NCI-H1105 treated with DMSO at 0.1 percent for 48 hours (cell line): ENCODE data around the gene ERRFI1.

Experiments used
- DNase-seq: peaks from one replicate; lab custom pipeline; 2025; lab: John Stamatoyannopoulos, UW

Gene ERRFI1

GRCh38 chr1:8003438-8004112, 22.5 kb downstream of the ERRFI1 start:
- no peak for DNase-seq

DNA sequence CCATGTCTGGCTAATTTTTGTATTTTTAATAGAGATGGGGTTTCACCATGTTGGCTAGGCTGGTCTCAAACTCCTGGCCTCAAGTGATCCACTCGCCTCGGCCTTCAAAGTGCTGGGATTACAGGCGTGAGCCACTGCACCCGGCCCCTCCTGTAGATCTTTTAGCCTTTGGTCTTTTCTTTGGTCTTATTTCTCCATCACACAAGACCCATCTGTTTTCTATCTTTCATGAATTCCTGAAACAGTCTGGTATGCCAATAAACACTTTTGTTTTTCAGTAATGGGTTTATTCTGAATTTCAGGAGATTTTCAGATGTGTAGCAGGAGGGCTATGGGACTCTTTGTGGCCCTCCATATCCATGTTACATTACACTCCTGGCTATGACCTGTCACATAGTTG, 23.2 kb downstream of the ERRFI1 start:
- no peak for DNase-seq

GRCh38 chr1:8002329-8002910, 23.7 kb downstream of the ERRFI1 start:
- no peak for DNase-seq

GRCh38 chr1:7995437-7995836, 30.7 kb downstream of the ERRFI1 start:
- no peak for DNase-seq

DNA sequence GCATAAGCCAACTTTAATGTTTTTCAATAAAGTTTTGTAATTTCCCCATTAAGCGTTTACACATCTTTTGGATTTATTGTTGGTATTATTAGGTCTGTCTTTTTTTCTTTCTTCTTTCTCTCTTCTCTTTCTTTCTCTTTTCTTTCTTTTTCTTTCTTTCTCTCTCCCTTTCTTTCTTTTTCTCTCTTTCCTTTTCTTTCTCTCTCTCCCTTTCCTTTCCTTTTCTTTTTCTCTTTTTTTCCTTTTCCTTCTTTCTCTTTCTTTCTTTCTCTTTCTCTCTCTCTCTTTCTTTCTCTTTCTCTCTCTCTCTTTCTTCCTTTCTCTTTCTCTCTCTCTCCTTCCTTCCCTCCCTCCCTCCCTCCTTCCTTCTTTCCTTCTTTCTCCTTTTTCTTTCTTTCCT, 31.3 kb downstream of the ERRFI1 start:
- no peak for DNase-seq

DNA sequence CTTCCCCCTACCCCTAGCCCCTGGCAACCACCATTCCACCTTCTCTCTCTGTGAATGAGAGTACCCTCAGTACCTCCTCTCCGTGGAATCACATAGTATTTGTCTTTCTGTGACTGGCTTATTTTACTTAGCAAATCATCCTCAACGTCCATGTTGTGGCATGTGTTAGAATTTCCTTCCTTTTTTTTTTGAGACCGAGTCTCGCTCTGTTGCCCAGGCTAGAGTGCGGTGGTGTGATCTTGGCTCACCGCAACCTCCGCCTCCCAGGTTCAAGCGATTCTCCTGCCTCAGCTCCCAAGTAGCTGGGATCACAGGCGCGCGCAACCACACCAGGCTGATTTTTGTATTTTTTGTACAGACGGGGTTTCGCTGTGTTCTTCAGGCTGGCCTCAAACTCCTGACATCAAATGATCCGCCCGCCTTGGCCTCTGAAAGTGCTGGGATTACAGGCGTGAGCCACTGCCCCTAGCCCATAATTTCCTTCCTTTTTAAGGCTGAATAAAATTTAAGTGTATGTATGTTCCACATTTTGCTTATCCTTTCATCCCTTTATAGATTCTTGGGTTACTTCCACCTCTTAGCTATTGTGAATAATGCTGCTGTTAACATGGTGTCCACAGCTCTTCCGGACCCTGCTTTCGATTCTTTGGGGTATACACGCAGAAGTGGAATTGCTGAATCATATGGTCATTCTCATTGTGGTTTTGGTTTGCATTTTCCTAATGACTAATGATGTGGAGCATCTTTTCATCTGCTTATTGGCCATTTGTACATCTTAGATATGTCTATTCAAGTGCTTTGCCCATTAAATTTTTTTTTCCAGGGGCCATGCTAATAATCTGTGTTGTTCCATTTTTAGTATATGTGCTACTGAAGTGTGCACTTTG, 32.3 kb downstream of the ERRFI1 start:
- DNase-seq, result no peak

DNA sequence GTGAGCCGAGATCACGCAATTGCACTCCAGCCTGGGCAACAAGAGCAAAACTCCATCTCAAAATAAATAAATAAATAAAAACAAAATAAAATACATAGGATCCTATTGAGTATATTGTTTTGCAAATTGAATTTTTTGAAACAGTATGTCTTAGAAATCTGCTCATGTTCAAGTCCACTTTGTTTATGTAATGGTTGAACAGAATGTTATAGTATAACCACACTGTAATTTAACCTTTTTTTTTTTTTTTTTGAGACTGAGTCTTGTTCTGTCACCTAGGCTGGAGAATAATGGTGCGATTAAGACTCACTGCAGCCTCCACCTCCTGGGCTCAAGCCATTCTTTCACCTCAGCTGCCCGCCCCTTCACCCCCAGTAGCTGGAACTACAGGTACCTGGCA, 33.2 kb downstream of the ERRFI1 start:
- DNase-seq, result no peak

GRCh38 chr1:7991504-7992440, 34.3 kb downstream of the ERRFI1 start:
- DNase-seq, result peak; percentile 4

- DNase-seq, result no peak
Observed at GRCh38 chr1:7989762-7990428, 36.2 kb downstream of the ERRFI1 start.

GRCh38 chr1:7988576-7988975, 37.5 kb downstream of the ERRFI1 start:
- DNase-seq, result no peak

GRCh38 chr1:7987528-7987927, 38.6 kb downstream of the ERRFI1 start:
- no peak for DNase-seq

- no peak for DNase-seq
Observed at GRCh38 chr1:7985851-7986612, 40.1 kb downstream of the ERRFI1 start.

- no peak for DNase-seq
Observed at GRCh38 chr1:7984811-7985210, 41.3 kb downstream of the ERRFI1 start.

DNA sequence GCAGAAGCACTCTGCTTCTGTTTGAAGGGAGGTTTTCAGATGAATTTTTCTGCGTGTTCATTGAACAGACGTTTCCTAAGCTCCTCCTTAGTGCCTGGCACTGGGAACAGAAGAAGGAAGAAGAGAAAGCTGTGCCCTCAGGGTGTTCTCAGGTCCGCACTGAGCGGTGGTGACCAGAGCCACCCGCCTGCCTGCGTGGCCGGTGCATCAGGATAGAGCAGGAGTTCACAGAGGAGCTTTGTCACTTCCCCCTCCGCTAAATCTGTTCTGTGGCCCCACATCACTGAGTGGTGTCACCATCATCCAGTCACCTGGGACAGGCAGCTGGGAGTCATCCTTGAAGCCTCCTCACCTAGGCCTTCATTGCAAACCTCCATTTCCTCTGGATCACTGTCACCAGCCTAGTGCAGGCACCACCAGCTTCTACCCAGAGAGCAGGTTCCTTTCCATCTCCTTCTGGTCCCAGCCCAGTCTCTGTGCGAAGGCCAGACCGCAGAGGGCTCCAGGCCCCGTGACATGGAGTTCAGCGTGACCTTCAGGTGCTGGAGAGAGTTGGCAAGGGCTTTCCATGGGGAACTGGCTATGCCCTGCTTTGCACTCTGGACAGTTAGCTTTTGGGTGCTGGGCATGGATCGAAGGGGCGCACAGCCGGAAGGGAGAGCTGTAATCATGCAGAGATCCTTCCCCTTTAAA, 42.9 kb downstream of the ERRFI1 start:
- DNase-seq, result no peak

- DNase-seq, result no peak
Observed at GRCh38 chr1:7980984-7981383, 45.1 kb downstream of the ERRFI1 start.

GRCh38 chr1:7975212-7975865, 50.8 kb downstream of the ERRFI1 start:
- peak; percentile 45 for DNase-seq

DNA sequence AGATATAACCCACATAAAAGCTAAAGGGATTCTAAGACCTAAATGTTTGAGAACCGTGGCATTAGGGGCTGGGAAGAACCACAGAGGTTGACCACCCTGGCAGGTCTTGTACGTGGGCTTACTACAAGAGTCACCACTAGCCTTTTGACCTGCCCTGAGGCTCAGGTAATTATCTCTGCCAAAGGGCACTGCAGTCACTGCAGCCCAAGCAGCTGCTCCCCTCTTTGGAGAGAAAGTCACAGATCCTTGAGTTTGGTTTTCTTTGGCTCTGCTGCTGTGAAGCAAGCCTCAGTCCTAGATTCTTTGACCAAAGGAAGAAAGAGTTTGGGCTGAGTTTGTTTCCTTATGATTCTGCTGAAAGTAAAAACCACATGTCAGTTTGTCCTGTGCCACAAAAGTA, 53.0 kb downstream of the ERRFI1 start:
- no peak for DNase-seq

DNA sequence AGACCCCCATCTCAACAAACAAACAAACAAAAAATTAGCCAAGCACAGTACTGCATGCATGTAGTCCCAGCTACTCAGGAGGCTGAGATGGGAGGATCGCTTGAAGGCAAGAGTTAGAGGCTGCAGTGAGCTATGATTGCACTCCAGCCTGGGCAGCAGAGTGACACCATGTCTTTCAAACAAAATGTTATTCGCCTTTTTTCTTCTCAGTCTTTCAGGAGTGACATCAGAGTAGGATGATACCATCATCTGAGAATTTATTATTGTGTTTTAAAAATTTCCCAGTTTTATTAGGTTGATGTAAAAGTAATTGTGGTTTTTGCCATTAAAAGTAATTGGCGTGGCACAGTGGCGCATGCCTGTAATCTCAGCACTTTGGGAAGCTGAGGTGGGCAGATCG, 53.8 kb downstream of the ERRFI1 start:
- no peak for DNase-seq

- DNase-seq, result no peak
Observed at GRCh38 chr1:7971024-7971423, 55.1 kb downstream of the ERRFI1 start.

DNA sequence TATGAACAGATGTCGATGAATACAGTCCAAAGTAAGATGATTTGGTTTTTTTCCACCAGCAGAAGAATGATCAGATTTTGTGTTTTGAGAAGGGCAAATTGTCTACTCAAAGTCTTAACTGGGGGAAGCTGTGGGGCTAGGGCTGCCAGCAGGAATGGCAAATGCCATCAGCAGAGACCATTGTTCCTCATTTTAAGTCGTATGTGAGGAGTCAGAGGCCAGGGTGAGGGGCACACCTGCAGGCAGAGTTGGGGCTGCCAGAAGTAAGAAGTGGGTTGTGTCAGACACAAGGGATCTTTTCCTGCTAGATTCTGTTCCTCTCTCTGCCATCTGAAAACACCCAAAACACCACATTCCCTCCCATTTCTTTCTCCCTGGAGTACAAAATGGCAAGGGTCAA, 55.9 kb downstream of the ERRFI1 start:
- no peak for DNase-seq
